MCF 10A (cell line): ENCODE measurements around the gene DHX35. TPM values are rescaled to one million over a fixed set of nuclear protein-coding genes. Genes with fewer than 3 reads are reported as not detected.
A peak's percentile ranks its signal among the peaks of the same experiment; 100 is the strongest.

Experiments used
- BruUV-seq: library from RNA; stranded (reverse); fragments of 400-500 nt; replicated peaks from 2 replicates; lab custom pipeline; 2021; lab: Mats Ljungman, UMichigan
- CTCF ChIA-PET: fragments of 300-600 bp; sonication (Branson Sonifier 250); formaldehyde crosslinking; extraction: SDS; loops from one replicate; lab custom pipeline; 2021; ENCODE audit warnings: antibody characterized with exemption, inconsistent platforms; lab: Yijun Ruan, JAX
- POLR2A ChIA-PET: fragments of 300-600, 350-650 bp; sonication (Branson Sonifier 250); formaldehyde crosslinking; extraction: SDS; loops from one replicate; lab custom pipeline; 2020; ENCODE audit warnings: antibody characterized with exemption, inconsistent platforms; lab: Yijun Ruan, JAX
- DNase-seq: peaks from one replicate; pipeline ENCODE4 v3.0.0-alpha.2; 2018; ENCODE audit not compliant: unreplicated experiment
- H3K27ac Mint-ChIP-seq: one replicate; pipeline ENCODE4 v1.8.0; 2022; ENCODE audit warnings: mild to moderate bottlenecking, low read depth, mixed read lengths; ENCODE audit not compliant: unreplicated experiment
- H3K27me3 Mint-ChIP-seq: one replicate; pipeline ENCODE4 v1.8.0; 2022; ENCODE audit warnings: mixed read lengths; ENCODE audit not compliant: insufficient read depth, unreplicated experiment
- H3K36me3 Mint-ChIP-seq: one replicate; pipeline ENCODE4 v1.8.0; 2022; ENCODE audit warnings: mild to moderate bottlenecking, moderate library complexity, mixed read lengths; ENCODE audit not compliant: insufficient read depth, unreplicated experiment
- H3K4me1 Mint-ChIP-seq: one replicate; pipeline ENCODE4 v1.8.0; 2022; ENCODE audit warnings: mixed read lengths; ENCODE audit not compliant: insufficient read depth, unreplicated experiment
- H3K4me3 Mint-ChIP-seq: one replicate; pipeline ENCODE4 v1.8.0; 2022; ENCODE audit warnings: mild to moderate bottlenecking, moderate library complexity, mixed read lengths; ENCODE audit not compliant: unreplicated experiment
- H3K9me3 Mint-ChIP-seq: one replicate; pipeline ENCODE4 v1.8.0; 2022; ENCODE audit warnings: mixed read lengths; ENCODE audit not compliant: unreplicated experiment
- intact Hi-C: fragments of 100-400 bp; cut with micrococcal nuclease; formaldehyde crosslinking; loops from 2 replicates; pipeline ENCODE4 v1.14.1; 2022
- total RNA-seq: library from RNA; stranded (reverse); gene quantifications from 2 replicates; pipeline ENCODE4 v1.2.3, GENCODE V29; 2022
- TF ChIP-seq, protein P1 (sequence below): fragments of 200-600 bp; IDR thresholded peaks from one replicate; pipeline ENCODE4 v1.8.0; 2022; ENCODE audit warnings: antibody characterized with exemption, mild to moderate bottlenecking; ENCODE audit not compliant: unreplicated experiment

DHX35 gene
- total RNA-seq, 1 experiment from 2014 or later, result 7.8 TPM

DNA sequence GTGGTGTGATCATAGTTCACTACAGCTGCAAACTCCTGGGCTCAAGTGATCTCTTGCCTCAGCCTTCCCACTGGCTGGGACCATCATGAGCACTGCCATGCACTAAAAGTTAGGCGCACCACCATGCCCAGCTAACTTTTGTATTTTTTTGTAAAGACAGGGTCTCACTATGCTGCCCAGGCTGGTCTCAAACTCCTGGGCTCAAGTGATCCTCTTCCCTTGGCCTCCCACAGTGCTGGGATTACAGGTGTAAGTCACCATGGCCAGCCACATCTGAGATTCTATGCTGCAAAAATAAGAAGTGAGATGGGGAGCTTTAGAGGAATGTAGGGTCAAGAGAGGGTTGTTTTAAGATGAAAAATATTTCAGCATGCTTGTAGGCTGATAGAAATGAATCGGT, 37.4 kb upstream of the DHX35 start:
- no peaks in the 10 kb centered on the region for H3K9me3 Mint-ChIP-seq
- peaks cover 15% of the 10 kb centered on the region for H3K4me1 Mint-ChIP-seq
- DNase-seq, result no peak
- CTCF ChIA-PET, result interaction anchor here (0.6 to 15.2 kb wide), 6 partner anchors 31 to 1727 kb away, joined by 3 to 132 read pairs (median 18); partner anchors contain the start of gene DHX35
- BruUV-seq, result no TSS peak
- H3K27me3 Mint-ChIP-seq, result peaks cover 16% of the 10 kb centered on the region
- TF ChIP-seq, protein P1, sequence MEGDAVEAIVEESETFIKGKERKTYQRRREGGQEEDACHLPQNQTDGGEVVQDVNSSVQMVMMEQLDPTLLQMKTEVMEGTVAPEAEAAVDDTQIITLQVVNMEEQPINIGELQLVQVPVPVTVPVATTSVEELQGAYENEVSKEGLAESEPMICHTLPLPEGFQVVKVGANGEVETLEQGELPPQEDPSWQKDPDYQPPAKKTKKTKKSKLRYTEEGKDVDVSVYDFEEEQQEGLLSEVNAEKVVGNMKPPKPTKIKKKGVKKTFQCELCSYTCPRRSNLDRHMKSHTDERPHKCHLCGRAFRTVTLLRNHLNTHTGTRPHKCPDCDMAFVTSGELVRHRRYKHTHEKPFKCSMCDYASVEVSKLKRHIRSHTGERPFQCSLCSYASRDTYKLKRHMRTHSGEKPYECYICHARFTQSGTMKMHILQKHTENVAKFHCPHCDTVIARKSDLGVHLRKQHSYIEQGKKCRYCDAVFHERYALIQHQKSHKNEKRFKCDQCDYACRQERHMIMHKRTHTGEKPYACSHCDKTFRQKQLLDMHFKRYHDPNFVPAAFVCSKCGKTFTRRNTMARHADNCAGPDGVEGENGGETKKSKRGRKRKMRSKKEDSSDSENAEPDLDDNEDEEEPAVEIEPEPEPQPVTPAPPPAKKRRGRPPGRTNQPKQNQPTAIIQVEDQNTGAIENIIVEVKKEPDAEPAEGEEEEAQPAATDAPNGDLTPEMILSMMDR, result no peak
- intact Hi-C loops, result no loop called here
- POLR2A ChIA-PET, result interaction anchor here (0.7 to 6.9 kb wide), 2 partner anchors 8 to 39 kb away, joined by 3 to 88 read pairs; partner anchors contain the start of gene DHX35
- no peak overlapping the region for H3K27ac Mint-ChIP-seq
- no peak overlapping the region for H3K4me3 Mint-ChIP-seq
- no peaks in the 10 kb centered on the region for H3K36me3 Mint-ChIP-seq

DNA sequence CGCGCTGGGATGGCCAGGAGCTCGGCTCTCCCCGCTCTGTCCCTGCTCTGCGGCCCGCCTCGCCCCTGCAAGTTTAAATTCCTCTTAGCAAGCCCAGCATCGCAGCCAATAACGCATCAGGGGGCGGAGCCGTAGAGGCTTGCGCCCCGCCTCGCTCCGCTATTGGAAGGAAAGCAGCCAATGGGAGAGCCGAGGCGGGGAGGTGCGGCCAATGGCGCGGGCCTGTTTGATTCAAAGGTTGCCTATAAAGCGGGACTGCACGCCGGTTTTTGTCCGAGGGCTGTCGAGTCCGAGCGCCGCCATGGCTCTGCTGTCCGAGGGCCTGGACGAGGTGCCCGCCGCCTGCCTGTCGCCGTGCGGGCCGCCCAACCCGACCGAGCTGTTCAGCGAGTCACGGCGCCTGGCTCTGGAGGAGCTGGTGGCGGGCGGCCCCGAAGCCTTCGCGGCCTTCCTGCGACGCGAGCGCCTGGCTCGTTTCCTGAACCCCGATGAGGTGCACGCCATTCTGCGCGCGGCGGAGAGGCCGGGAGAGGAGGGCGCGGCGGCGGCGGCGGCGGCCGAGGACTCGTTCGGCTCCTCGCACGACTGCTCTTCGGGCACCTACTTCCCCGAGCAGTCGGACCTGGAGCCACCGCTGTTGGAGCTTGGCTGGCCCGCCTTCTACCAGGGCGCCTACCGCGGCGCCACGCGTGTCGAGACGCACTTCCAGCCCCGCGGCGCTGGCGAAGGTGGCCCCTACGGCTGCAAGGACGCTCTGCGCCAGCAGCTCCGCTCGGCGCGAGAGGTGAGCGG, 35.8 kb upstream of the DHX35 start, which contains the start of gene FAM83D:
Gene FAM83D, plus strand, starts transcription at position 276 of the 792 bp plus-strand sequence. Its CDS starts 26 bp downstream, at position 302.
- ChIA-PET CTCF (interaction anchor here (0.5 to 15.2 kb wide), 14 partner anchors 9 to 1526 kb away, joined by 3 to 132 read pairs (median 3); partner anchors contain the start of gene DHX35), POLR2A (interaction anchor here (0.6 to 6.9 kb wide), 9 partner anchors 32 to 178 kb away, joined by 3 to 88 read pairs (median 4); partner anchors contain the start of genes ACTR5 and DHX35)
- no TSS peak for BruUV-seq
- TF ChIP-seq, protein P1, result peak; percentile 56
- H3K4me3 Mint-ChIP-seq, result peak within 1 kb of the TSS; percentile 77
- DNase-seq, result peak; percentile 98
- no peaks in the 10 kb centered on the region for H3K9me3 Mint-ChIP-seq
- intact Hi-C loops, result loop anchor here (1.0 to 2.0 kb wide), 2 partner anchors 36 to 122 kb away; partner anchors contain the start of gene DHX35
- no peaks in the 10 kb centered on the region for H3K27me3 Mint-ChIP-seq
- H3K36me3 Mint-ChIP-seq, result no peaks in the 10 kb centered on the region
- H3K27ac Mint-ChIP-seq, result no peak within 1 kb of the TSS
- peaks cover 19% of the 10 kb centered on the region for H3K4me1 Mint-ChIP-seq

DNA sequence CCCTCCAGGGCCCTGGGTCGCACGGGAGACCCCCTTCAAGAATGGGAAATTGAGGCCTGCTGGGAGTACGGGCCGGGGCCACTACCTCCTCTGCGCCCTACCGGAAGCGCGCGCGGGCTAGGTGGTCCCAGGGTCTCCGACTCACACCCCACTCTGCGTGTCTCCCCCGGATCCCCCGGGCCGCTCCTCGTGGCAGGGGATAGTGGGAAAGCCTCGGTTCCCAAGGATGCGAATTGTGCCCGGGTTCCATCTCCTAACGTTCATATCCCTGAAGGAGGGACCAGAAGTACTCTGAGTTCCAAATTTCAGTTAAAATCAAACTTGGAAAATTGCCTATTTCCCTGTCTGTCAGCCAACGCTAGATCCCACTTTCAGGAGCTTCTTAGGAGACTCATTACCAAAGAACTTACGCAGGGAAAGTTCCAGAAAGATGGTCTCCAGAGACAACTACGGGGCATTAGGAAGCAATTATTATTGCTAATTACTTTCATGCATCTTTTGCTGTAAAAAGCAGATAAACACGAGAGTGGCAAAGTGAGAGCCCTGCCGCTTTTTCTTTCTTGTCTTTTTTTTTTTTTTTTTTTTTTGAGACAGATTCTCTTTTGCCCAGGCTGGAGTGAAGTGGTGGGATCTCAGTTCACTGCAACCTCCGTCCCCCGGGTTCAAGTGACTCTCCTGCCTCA, 35.1 kb upstream of the DHX35 start:
- intact Hi-C loops, result loop anchor here (1.0 to 2.0 kb wide), 2 partner anchors 36 to 121 kb away; partner anchors contain the start of gene DHX35
- POLR2A ChIA-PET, result interaction anchor here (0.6 to 6.9 kb wide), 12 partner anchors 9 to 178 kb away, joined by 3 to 88 read pairs (median 4); partner anchors contain the start of genes ACTR5 and DHX35
- TSS peak; percentile 41 for BruUV-seq
- Mint-ChIP-seq H3K27me3 (no peaks in the 10 kb centered on the region), H3K36me3 (no peaks in the 10 kb centered on the region), H3K4me3 (peak overlapping the region; percentile 77), H3K4me1 (peaks cover 19% of the 10 kb centered on the region), H3K9me3 (no peaks in the 10 kb centered on the region), H3K27ac (no peak overlapping the region)
- CTCF ChIA-PET, result interaction anchor here (0.7 to 15.2 kb wide), 11 partner anchors 10 to 1730 kb away, joined by 3 to 132 read pairs (median 4); partner anchors contain the start of gene DHX35
- TF ChIP-seq, protein P1, result no peak
- peak; percentile 9 for DNase-seq
